ENCODE data around the gene GADD45GIP1.

Gene GADD45GIP1

GRCh38 chr19:12997967-12998940 is 41.2 kb upstream of the GADD45GIP1 start:
- Histone ChIP-seq H3K4me1 (ENCODE audit: control insufficient read depth, insufficient read depth, low read depth, low read length) (peaks cover 19% of the 10 kb centered on the region), H3K23ac (ENCODE audit: low read length in 2 of 2) (no peak overlapping the region)
- 80% methylated on average over 32 of the region's 32 CpGs for WGBS

GRCh38 chr19:12997179-12997966 is 40.4 kb upstream of the GADD45GIP1 start:
- H3K4me3 ChIP-seq (ENCODE audit: insufficient read depth in 1 of 2, low read depth in 1 of 2, low read length in 2 of 2): peak overlapping the region in 1 of 2 experiments; percentile 91
- H4K91ac ChIP-seq (ENCODE audit: low read length): no peak overlapping the region
- H2AK5ac ChIP-seq (ENCODE audit: low read length, severe bottlenecking): no peak overlapping the region
- peaks cover 11 to 16% of the 10 kb centered on the region in 2 experiments for H3K36me3 ChIP-seq (ENCODE audit: control insufficient read depth in 1 of 2, insufficient read depth in 2 of 2, low read depth in 1 of 2, low read length in 2 of 2)
- no peak overlapping the region for H3K18ac ChIP-seq (ENCODE audit: low read depth in 1 of 2, low read length in 2 of 2)
- WGBS: 96% methylated on average over 25 of the region's 25 CpGs
- no peak overlapping the region for H2BK15ac ChIP-seq (ENCODE audit: low read depth, poor library complexity, severe bottlenecking)
- H2BK5ac ChIP-seq (ENCODE audit: low read depth, low read length, poor library complexity, severe bottlenecking): no peak overlapping the region
- H3K9me3 ChIP-seq (ENCODE audit: control insufficient read depth, low read length): no peaks in the 10 kb centered on the region
- H3K4me1 ChIP-seq (ENCODE audit: control insufficient read depth, insufficient read depth, low read depth, low read length): peaks cover 19% of the 10 kb centered on the region
- no peak overlapping the region for H3K4me2 ChIP-seq (ENCODE audit: low read length, poor library complexity, severe bottlenecking)
- no peak overlapping the region for H3K27ac ChIP-seq (ENCODE audit: low read length, poor library complexity, severe bottlenecking)
- peak overlapping the region in 1 of 2 experiments; percentile 43 for H3K23ac ChIP-seq (ENCODE audit: low read length in 2 of 2)
- H3K79me1 ChIP-seq (replicated peaks; ENCODE audit: low read length, poor library complexity, severe bottlenecking): no peaks in the 10 kb centered on the region
- peak overlapping the region in 1 of 2 experiments; percentile 85 for H3K14ac ChIP-seq (ENCODE audit: low read length in 2 of 2)
- H2AFZ ChIP-seq (ENCODE audit: low read depth, low read length): no peak overlapping the region
- H3K4ac ChIP-seq (ENCODE audit: low read depth in 1 of 2, low read length in 2 of 2): no peak overlapping the region
- peak overlapping the region; percentile 95 for H3K9ac ChIP-seq (ENCODE audit: low read length)
- H2BK12ac ChIP-seq (ENCODE audit: low read length in 2 of 2): no peak overlapping the region
- no peak overlapping the region for H2BK120ac ChIP-seq (ENCODE audit: low read depth, low read length)
- no peak for DNase-seq
- peak overlapping the region; percentile 29 for H4K8ac ChIP-seq (ENCODE audit: low read length)
- peaks cover 0 to 32% of the 10 kb centered on the region in 2 experiments for H3K27me3 ChIP-seq (ENCODE audit: control insufficient read depth in 1 of 2, insufficient read depth in 1 of 2, low read length in 2 of 2)

More at GRCh38 chr19:12997967-12998940, 41.2 kb upstream of the GADD45GIP1 start:
- no peak overlapping the region for H2BK120ac ChIP-seq (ENCODE audit: low read depth, low read length)
- H3K9me3 ChIP-seq (ENCODE audit: control insufficient read depth, low read length): no peaks in the 10 kb centered on the region
- no peak overlapping the region for H2BK15ac ChIP-seq (ENCODE audit: low read depth, poor library complexity, severe bottlenecking)
- H3K18ac ChIP-seq (ENCODE audit: low read depth in 1 of 2, low read length in 2 of 2): no peak overlapping the region
- no peak for DNase-seq
- peak overlapping the region; percentile 95 for H3K9ac ChIP-seq (ENCODE audit: low read length)
- H3K4ac ChIP-seq (ENCODE audit: low read depth in 1 of 2, low read length in 2 of 2): no peak overlapping the region
- H3K4me2 ChIP-seq (ENCODE audit: low read length, poor library complexity, severe bottlenecking): no peak overlapping the region
- H3K27me3 ChIP-seq (ENCODE audit: control insufficient read depth in 1 of 2, insufficient read depth in 1 of 2, low read length in 2 of 2): peaks cover 0 to 36% of the 10 kb centered on the region in 2 experiments
- no peak overlapping the region for H2BK12ac ChIP-seq (ENCODE audit: low read length in 2 of 2)
- H2BK5ac ChIP-seq (ENCODE audit: low read depth, low read length, poor library complexity, severe bottlenecking): no peak overlapping the region
- no peak overlapping the region for H3K27ac ChIP-seq (ENCODE audit: low read length, poor library complexity, severe bottlenecking)
- no peak overlapping the region for H2AFZ ChIP-seq (ENCODE audit: low read depth, low read length)
- H3K79me1 ChIP-seq (replicated peaks; ENCODE audit: low read length, poor library complexity, severe bottlenecking): no peaks in the 10 kb centered on the region
- H4K91ac ChIP-seq (ENCODE audit: low read length): no peak overlapping the region
- H3K36me3 ChIP-seq (ENCODE audit: control insufficient read depth in 1 of 2, insufficient read depth in 2 of 2, low read depth in 1 of 2, low read length in 2 of 2): peaks cover 11 to 16% of the 10 kb centered on the region in 2 experiments
- H3K14ac ChIP-seq (ENCODE audit: low read length in 2 of 2): no peak overlapping the region
- no peak overlapping the region for H4K8ac ChIP-seq (ENCODE audit: low read length)
- peak overlapping the region in 1 of 2 experiments; percentile 91 for H3K4me3 ChIP-seq (ENCODE audit: insufficient read depth in 1 of 2, low read depth in 1 of 2, low read length in 2 of 2)
- H2AK5ac ChIP-seq (ENCODE audit: low read length, severe bottlenecking): no peak overlapping the region

GRCh38 chr19:12996406-12997094 is 39.5 kb upstream of the GADD45GIP1 start:
- Histone ChIP-seq H4K8ac (ENCODE audit: low read length) (peak overlapping the region; percentile 64), H2BK5ac (ENCODE audit: low read depth, low read length, poor library complexity, severe bottlenecking) (no peak overlapping the region), H3K4ac (ENCODE audit: low read depth in 1 of 2, low read length in 2 of 2) (no peak overlapping the region), H3K9ac (ENCODE audit: low read length) (peak overlapping the region; percentile 95), H3K4me1 (ENCODE audit: control insufficient read depth, insufficient read depth, low read depth, low read length) (peaks cover 19% of the 10 kb centered on the region), H2BK12ac (ENCODE audit: low read length in 2 of 2) (no peak overlapping the region), H3K36me3 (ENCODE audit: control insufficient read depth in 1 of 2, insufficient read depth in 2 of 2, low read depth in 1 of 2, low read length in 2 of 2) (peaks cover 11 to 16% of the 10 kb centered on the region in 2 experiments), H2BK15ac (ENCODE audit: low read depth, poor library complexity, severe bottlenecking) (no peak overlapping the region), H3K4me3 (ENCODE audit: insufficient read depth in 1 of 2, low read depth in 1 of 2, low read length in 2 of 2) (peak overlapping the region; percentile 66 to 91), H2BK120ac (ENCODE audit: low read depth, low read length) (no peak overlapping the region), H3K23ac (ENCODE audit: low read length in 2 of 2) (peak overlapping the region in 1 of 2 experiments; percentile 14), H2AFZ (ENCODE audit: low read depth, low read length) (no peak overlapping the region), H3K9me3 (ENCODE audit: control insufficient read depth, low read length) (no peaks in the 10 kb centered on the region), H3K14ac (ENCODE audit: low read length in 2 of 2) (no peak overlapping the region), H3K4me2 (ENCODE audit: low read length, poor library complexity, severe bottlenecking) (peak overlapping the region; percentile 86), H3K27me3 (ENCODE audit: control insufficient read depth in 1 of 2, insufficient read depth in 1 of 2, low read length in 2 of 2) (peaks cover 0 to 32% of the 10 kb centered on the region in 2 experiments), H3K18ac (ENCODE audit: low read depth in 1 of 2, low read length in 2 of 2) (peak overlapping the region in 1 of 2 experiments; percentile 83), H3K79me1 (replicated peaks; ENCODE audit: low read length, poor library complexity, severe bottlenecking) (no peaks in the 10 kb centered on the region), H2AK5ac (ENCODE audit: low read length, severe bottlenecking) (no peak overlapping the region), H4K91ac (ENCODE audit: low read length) (no peak overlapping the region), H3K27ac (ENCODE audit: low read length, poor library complexity, severe bottlenecking) (no peak overlapping the region)
- 11% methylated on average over 32 of the region's 52 CpGs for WGBS
- no peak for DNase-seq

Data from mesenchymal stem cell (in vitro differentiated cells and primary cell).